IPS-18a (cell line): ENCODE results near the gene HEATR5A.
A peak's percentile ranks its signal among the peaks of the same experiment; 100 is the strongest.
"Not testable (repeated sequence)": the region's sequence is repeated elsewhere in the genome, so short reads cannot be mapped to it uniquely, and the experiment has no call there.

Experiments
- H3K27ac ChIP-seq: one replicate; pipeline ENCODE4 v1.5.1; 2013; ENCODE audit warnings: low read length
- H3K27me3 ChIP-seq: one replicate; pipeline ENCODE4 v1.6.1; 2013; ENCODE audit warnings: mild to moderate bottlenecking, low read length; ENCODE audit not compliant: control insufficient read depth, insufficient read depth
- H3K36me3 ChIP-seq: one replicate; pipeline ENCODE4 v1.6.1; 2013; ENCODE audit warnings: low read depth, low read length; ENCODE audit not compliant: control insufficient read depth
- H3K4me1 ChIP-seq: one replicate; pipeline ENCODE4 v1.6.1; 2013; ENCODE audit warnings: low read depth, low read length; ENCODE audit not compliant: control insufficient read depth
- H3K4me3 ChIP-seq: one replicate; pipeline ENCODE4 v1.5.1; 2013; ENCODE audit warnings: low read length
- H3K9ac ChIP-seq: one replicate; pipeline ENCODE4 v1.6.1; 2013; ENCODE audit warnings: mild to moderate bottlenecking, low read length, moderate library complexity
- H3K9me3 ChIP-seq: one replicate; pipeline ENCODE4 v1.6.1; 2013; ENCODE audit warnings: low read depth, low read length; ENCODE audit not compliant: control insufficient read depth

The HEATR5A gene

GRCh38 chr14:31312934-31313333 is 107.4 kb downstream of the HEATR5A start:
- Histone ChIP-seq H3K9me3 (no peaks in the 10 kb centered on the region), H3K9ac (no peak overlapping the region), H3K27ac (no peak overlapping the region), H3K4me3 (no peak overlapping the region), H3K36me3 (peaks cover 3% of the 10 kb centered on the region), H3K27me3 (no peaks in the 10 kb centered on the region), H3K4me1 (peaks cover 5% of the 10 kb centered on the region)

DNA sequence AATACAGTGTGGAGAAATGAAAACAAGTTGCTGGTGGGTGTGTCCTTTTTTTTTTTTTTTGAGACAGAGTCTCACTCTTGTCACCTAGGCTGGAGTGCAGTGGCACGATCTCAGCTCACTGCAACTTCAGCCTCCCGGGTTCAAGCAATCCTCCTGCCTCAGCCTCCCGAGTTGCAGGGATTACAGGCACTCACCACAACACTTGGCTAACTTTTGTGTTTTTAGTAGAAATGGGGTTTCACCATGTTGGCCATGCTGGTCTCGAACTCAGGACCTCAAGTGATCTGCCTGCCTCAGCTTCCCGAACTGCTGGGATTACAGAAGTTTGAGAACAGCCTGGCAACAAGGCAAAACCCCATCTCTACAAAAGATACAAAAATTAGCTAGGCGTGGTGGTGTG is 108.0 kb downstream of the HEATR5A start:
- H3K27ac ChIP-seq, H3K36me3 ChIP-seq, H3K9me3 ChIP-seq, H3K9ac ChIP-seq, H3K4me1 ChIP-seq, H3K4me3 ChIP-seq, H3K27me3 ChIP-seq: not testable (repeated sequence)

DNA sequence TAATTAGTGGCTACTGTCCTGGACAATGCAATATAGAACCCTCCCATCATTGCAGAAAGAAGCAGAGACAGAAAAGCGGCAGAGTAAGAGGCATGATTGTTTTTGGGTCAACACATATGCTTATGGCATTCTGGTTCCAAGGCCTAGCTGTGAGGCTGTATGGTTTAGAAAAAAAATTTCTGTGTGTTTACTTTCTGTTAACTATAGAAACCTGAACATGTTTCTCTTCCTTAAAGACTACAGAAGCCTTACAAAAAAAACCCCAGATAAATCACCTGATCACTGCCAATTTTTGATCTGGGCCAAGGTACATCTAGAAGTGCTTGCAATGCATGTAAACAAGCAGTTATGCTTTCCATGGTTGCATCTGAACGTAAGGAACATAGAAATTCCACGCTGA is 112.7 kb downstream of the HEATR5A start:
- Histone ChIP-seq H3K36me3 (no peaks in the 10 kb centered on the region), H3K9me3 (no peaks in the 10 kb centered on the region), H3K27ac (no peak overlapping the region), H3K4me1 (no peaks in the 10 kb centered on the region), H3K9ac (no peak overlapping the region), H3K27me3 (no peaks in the 10 kb centered on the region), H3K4me3 (no peak overlapping the region)

GRCh38 chr14:31307198-31307597 is 113.2 kb downstream of the HEATR5A start:
- Histone ChIP-seq H3K27me3 (no peaks in the 10 kb centered on the region), H3K4me3 (no peak overlapping the region), H3K27ac (no peak overlapping the region), H3K9ac (no peak overlapping the region), H3K36me3 (peaks cover 2% of the 10 kb centered on the region), H3K9me3 (no peaks in the 10 kb centered on the region), H3K4me1 (no peaks in the 10 kb centered on the region)

DNA sequence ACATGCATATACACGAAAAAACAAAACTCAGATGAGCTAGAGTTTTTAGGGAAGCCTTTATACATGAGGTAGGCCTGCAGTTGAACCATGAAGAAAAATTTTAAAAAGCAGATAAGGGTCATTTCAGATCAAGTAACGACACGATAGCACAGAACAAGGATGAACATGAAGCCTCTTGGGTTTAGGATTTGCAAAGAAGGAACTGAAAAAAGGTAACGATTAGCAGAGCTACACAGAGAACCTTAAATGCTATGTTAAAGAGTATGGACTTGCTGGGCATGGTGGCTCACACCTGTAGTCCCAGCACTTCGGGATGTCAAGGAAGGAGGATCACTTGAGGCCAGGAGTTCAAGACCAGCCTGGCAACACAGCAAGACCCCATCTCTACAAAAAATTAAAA is 116.7 kb downstream of the HEATR5A start:
- no peaks in the 10 kb centered on the region for H3K27me3 ChIP-seq
- H3K9me3 ChIP-seq: no peaks in the 10 kb centered on the region
- no peak overlapping the region for H3K27ac ChIP-seq
- no peaks in the 10 kb centered on the region for H3K4me1 ChIP-seq
- H3K9ac ChIP-seq: no peak overlapping the region
- peaks cover 4% of the 10 kb centered on the region for H3K36me3 ChIP-seq
- H3K4me3 ChIP-seq: no peak overlapping the region

DNA sequence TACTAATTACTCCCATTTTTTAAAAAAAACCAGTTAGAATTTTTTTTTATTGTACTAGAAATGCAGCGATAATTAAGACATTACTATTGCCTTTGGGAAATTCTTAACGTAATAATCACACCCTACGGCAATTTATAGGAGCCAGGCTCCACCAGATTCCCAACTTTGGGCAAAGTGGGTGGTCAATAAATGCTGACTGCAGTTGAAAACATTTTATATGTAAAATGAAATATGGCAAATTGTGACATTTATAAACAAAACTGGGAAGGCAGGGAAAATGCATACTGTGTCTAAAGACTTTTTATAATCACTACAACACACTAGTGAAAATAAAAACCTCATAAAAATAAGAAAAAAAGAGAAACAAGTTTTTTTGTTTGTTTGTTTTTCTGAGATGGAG is 119.5 kb downstream of the HEATR5A start:
- H3K27me3 ChIP-seq: no peaks in the 10 kb centered on the region
- H3K9ac ChIP-seq: no peak overlapping the region
- no peak overlapping the region for H3K4me3 ChIP-seq
- no peaks in the 10 kb centered on the region for H3K9me3 ChIP-seq
- H3K36me3 ChIP-seq: peaks cover 4% of the 10 kb centered on the region
- H3K4me1 ChIP-seq: no peaks in the 10 kb centered on the region
- no peak overlapping the region for H3K27ac ChIP-seq

DNA sequence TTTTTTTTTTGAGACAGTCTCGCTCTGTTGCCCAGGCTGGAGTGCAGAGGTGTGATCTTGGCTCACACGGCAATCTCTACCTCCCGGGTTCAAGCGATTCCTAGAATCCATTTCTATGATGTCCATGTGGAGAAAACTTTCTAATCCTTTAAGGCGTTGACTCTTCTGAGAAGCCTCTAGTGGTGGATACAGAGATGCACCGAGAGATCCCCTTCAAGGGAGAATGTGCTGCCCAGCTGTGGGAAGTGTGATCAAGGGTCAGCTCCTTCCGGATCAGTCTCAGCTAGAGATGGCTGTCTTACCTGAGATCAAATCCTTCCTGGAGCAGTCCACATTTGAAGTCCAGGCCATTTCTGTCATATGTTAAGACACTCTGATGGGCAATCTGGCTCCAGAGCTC is 120.1 kb downstream of the HEATR5A start:
- Histone ChIP-seq H3K9me3 (no peaks in the 10 kb centered on the region), H3K4me1 (no peaks in the 10 kb centered on the region), H3K4me3 (no peak overlapping the region), H3K27me3 (no peaks in the 10 kb centered on the region), H3K27ac (no peak overlapping the region), H3K36me3 (peaks cover 4% of the 10 kb centered on the region), H3K9ac (no peak overlapping the region)

- H3K27me3 ChIP-seq: no peaks in the 10 kb centered on the region
- H3K36me3 ChIP-seq: peaks cover 4% of the 10 kb centered on the region
- H3K9ac ChIP-seq: no peak overlapping the region
- peaks cover 11% of the 10 kb centered on the region for H3K4me1 ChIP-seq
- H3K9me3 ChIP-seq: no peaks in the 10 kb centered on the region
- H3K4me3 ChIP-seq: no peak overlapping the region
- no peak overlapping the region for H3K27ac ChIP-seq
These were observed 122.5 kb downstream of the HEATR5A start for GRCh38 chr14:31297701-31298344.

- H3K36me3 ChIP-seq: peaks cover 1% of the 10 kb centered on the region
- H3K9me3 ChIP-seq: no peaks in the 10 kb centered on the region
- H3K27me3 ChIP-seq: no peaks in the 10 kb centered on the region
- peaks cover 12% of the 10 kb centered on the region for H3K4me1 ChIP-seq
- H3K4me3 ChIP-seq: no peak overlapping the region
- H3K27ac ChIP-seq: no peak overlapping the region
- no peak overlapping the region for H3K9ac ChIP-seq
These were observed 123.2 kb downstream of the HEATR5A start for GRCh38 chr14:31297112-31297511.

DNA sequence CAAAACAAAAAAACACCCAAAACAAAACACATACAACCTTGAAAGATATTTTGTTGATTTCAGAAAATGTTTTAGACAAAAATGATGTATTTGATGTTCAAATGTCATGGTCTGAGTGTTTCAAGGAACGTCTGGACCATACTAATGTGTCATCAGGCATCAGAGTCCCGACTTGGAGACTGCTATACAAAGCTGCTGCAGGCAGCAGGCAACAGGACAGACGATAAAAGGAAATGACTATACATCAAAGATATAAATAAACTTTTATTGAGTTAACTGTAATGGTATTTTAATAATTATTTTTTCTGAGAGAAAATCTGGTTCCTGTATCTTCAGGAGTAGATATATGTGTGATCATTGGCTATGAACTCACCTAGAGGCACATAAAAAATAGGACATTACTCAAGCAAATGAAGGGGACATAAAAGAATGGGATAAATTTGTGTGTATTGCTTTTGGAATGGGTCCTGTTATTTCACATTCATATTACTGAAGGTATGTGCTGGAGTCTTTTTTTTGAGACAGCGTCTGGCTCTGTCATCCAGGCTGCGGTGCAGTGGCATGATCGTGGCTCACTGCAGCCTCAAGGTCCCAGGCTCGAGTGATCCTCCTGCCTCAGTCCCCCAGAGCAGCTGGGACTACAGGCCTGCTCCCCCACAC is 125.5 kb downstream of the HEATR5A start:
- Histone ChIP-seq H3K4me3 (no peak overlapping the region), H3K27me3 (no peaks in the 10 kb centered on the region), H3K4me1 (peaks cover 12% of the 10 kb centered on the region), H3K27ac (no peak overlapping the region), H3K9me3 (no peaks in the 10 kb centered on the region), H3K36me3 (no peaks in the 10 kb centered on the region), H3K9ac (no peak overlapping the region)

GRCh38 chr14:31292937-31293616 is 127.3 kb downstream of the HEATR5A start:
- Histone ChIP-seq H3K9ac (peak overlapping the region; percentile 25), H3K27ac (peak overlapping the region; percentile 52), H3K27me3 (no peaks in the 10 kb centered on the region), H3K9me3 (no peaks in the 10 kb centered on the region), H3K4me3 (peak overlapping the region; percentile 17), H3K36me3 (no peaks in the 10 kb centered on the region), H3K4me1 (peaks cover 12% of the 10 kb centered on the region)

DNA sequence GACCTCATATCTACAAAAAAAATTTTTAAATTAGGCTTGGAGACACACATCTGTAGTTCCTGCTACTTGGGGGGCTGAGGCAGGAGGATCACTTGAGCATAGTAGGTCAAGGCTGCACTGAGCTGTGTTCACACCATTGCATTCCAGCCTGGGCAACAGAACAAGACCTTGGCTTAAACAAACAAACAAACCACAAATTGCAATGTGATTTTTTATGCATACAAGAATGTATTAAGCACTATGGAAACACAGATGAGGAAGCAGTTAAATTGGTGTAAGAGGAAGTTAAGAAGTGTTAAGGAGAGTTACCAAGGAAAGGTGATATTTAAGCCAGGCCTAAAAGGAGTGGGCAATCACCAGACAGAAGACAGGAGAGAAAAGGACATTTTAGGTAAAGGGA is 129.1 kb downstream of the HEATR5A start:
- no peak overlapping the region for H3K27ac ChIP-seq
- no peaks in the 10 kb centered on the region for H3K36me3 ChIP-seq
- peaks cover 12% of the 10 kb centered on the region for H3K4me1 ChIP-seq
- H3K27me3 ChIP-seq: no peaks in the 10 kb centered on the region
- H3K4me3 ChIP-seq: no peak overlapping the region
- no peak overlapping the region for H3K9ac ChIP-seq
- H3K9me3 ChIP-seq: no peaks in the 10 kb centered on the region
